Activated CD4-positive, alpha-beta T cell treated with anti-CD3 and anti-CD28 coated beads, Interleukin-2, amount 50 U/mL, for 4 hours (primary cell): ENCODE measurements around the gene ANKDD1B.
A peak's percentile ranks its signal among the peaks of the same experiment; 100 is the strongest.
"Not testable (repeated sequence)": the region's sequence is repeated elsewhere in the genome, so short reads cannot be mapped to it uniquely, and the experiment has no call there.

ENCODE experiments used
- DNase-seq, 2 experiments: peaks; one replicate each; pipeline ENCODE4 v3.0.0-alpha.2; 2020

ANKDD1B gene

DNA sequence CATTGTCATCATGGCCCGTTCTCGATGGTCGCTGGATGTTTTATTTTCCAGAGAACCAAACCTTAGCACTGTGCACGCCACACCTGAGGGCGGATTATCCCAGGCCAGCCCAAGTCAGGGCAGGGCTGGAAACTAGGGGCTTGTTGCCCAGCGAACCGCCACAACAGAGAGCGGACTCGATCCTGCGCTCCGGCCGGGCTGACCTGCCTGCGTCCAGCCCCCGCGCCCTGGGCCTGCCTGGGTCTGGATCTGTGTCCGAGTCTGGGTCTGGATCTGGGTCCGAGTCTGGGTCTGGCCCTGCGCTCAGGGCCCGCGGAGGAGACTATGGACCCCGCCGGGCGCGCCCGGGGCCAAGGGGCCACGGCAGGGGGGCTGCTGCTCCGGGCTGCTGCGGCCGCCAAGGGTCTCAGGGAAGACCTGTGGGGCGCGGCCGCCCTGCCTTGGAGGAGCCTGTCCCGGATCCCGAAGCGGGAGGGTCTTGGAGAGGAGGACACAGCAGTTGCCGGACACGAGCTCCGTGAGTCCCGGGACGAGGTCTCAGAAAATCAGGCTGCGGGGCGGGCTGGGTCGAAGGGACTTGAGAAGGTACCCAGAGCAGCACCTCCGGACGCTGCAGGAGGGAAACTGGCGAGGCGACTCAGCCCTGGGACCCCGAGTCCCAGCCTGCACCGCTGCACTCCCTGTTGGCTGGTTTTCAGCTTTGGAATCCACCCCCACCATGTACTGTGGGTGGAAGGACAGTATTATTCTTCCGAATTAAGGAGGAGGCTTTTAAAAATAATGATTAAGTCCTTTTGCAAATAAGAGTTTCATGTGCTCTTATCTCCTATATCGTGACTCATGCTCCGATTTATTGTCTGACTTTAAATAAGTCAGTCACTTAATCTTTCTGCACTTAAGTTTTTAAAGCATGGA lies at the start of gene ANKDD1B:
Gene ANKDD1B (plus strand): TSS at position 143 of the 915 bp plus-strand sequence. CDS start 182 bp downstream, at position 325.
- DNase-seq = no peak

DNA sequence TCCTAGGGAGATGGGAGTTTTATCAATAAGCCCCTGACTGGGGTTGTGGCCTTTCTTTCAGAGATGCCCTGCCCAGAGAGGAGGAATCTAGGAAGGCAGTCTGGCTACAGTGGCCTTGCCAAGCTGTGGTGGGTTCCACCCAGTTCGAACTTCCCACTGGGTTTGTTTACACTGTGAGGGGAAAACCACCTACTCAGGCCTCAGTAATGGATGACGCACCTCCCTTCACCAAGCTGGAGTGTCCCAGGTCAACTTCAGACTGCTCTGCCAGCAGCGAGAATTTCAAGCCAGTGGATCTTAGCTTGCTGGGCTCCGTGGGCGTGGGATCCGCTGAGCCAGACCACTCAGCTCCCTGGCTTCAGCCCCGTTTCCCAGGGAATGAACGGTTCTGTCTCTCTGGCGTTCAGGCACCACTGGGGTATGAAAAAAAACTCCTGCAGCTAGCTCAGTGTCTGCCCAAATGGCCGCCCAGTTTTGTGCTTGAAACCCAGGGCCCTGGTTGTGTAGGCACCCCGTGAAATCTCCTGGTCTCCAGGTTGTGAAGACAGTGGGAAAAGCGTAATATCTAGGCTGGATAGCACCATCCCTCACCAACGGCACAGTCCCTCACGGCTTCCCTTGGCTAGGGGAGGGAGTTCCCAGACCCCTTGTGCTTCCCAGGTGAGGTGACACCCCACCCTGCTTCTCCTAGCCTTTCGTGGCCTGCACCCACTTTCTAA lies 45.1 kb upstream of the ANKDD1B start:
- not testable (repeated sequence) for DNase-seq

DNA sequence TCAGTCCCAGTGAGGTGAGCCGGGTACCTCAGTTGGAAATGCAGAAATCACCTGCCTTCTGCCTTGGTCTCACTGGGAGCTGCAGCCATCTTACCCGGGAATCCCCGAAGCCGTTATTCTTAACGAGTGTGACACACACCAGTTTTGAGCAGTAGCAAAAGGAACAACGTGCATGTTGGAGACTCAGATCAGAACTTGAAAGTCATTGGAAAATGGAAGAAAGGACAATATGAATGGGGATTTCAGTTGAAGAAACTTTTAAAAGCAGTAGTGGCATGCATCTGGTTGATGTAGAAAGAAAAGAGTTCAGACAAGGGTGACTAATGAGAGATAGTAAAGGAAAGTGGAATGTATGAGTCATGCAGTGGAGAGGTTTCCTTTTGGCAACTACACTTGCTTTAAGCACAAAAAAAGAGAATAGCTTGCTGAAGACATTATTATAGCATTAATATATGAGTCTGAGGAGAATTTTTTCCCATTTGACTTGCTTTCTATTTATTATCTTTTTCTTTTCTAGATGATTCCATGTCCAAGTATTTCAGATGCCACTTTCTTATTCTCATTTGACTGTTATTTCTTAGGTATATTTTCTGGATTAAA lies 44.4 kb upstream of the ANKDD1B start:
- peak; percentile 23 to 28 for DNase-seq

DNA sequence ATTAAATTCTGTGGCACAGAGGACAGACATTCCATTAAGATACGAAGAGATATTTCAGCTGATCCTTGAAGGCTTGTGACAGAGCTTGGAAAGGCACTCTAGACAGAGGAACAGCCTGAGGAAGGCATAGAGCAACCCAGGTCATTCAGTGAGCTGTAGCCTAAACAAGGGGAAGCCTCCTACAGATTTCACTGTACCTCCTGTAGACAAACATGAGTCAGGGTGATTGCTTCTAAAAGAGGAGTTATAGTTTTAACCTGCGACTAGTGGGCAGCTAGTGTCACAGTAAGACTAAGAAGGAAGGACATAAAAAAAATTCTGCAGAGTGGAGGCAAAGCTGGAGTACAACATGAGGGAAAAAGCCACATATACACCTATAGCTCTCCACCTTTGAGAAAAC lies 43.5 kb upstream of the ANKDD1B start:
- no peak for DNase-seq

DNA sequence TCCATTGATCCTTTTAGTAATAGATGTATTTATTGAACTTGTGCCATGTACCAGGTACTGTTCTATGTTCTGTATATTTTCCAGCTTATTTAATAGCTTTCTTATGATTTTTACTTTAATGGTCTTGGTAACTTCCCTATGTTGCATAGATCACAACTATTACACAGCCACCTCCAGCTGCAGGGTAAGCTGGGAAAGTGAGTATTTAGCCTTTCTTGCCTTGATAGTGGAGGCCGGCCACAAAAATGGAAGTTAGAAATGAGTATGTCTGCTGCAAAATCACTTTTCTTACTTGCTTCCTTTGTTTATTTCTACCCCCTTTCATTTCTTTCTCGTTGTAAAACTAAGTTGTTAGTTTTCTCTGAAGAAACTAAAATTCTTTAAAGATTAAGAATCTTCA lies 43.1 kb upstream of the ANKDD1B start:
- DNase-seq = no peak

DNA sequence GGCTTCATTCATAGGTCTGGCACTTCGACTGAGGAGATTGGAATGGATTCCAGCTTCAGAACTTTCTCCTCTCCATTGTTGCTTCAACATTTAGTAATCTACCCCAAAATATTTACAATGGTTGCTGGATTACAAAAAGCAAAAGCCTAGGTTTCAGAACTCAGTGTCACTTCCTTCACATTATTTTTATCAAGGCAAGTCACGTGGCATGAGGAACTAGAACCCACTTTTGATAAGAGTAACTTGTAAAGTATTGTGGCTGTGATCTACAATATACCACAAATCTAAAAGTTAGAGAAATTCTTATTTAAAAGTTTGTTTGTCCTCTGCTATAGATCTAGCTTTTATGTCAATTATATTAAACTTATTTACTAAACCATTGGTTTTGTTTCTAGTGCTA lies 39.7 kb upstream of the ANKDD1B start:
- no peak for DNase-seq

DNA sequence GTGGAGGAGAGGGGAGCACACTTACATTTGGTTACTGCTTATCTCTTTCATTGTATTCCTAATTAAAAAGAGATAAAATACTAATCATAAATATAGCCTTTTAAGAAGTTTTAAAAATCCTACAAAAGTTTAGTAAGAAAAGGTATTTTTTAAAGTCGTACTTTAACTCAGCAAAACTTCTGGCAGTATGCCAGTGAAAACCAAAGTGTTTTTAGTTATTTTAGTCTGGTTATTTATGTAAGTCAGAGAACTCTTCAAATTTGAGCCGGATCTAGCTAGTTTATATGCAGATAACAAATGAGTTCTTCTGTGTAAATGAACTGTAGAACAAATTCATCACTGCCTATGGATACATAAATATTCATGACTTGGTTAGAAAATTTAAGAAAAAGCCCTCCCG lies 36.5 kb upstream of the ANKDD1B start:
- no peak for DNase-seq

DNA sequence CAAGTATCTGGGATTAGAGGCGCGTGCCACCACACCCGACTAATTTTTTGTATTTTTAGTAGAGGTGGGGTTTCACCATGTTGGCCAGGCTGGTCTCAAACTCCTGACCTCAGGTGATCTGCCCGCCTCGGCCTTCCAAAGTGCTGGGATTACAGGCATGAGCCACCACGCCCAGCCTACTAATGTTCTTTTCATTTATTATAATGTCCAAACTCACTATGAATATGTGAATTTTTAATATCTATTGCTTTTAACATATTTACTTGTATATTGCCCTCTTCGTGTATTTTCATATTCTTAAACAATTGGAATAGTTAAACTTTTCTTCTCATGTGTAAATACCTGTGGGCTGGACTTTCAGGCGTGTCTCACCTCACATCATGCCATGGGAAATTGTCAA lies 33.0 kb upstream of the ANKDD1B start:
- not testable (repeated sequence) for DNase-seq

DNA sequence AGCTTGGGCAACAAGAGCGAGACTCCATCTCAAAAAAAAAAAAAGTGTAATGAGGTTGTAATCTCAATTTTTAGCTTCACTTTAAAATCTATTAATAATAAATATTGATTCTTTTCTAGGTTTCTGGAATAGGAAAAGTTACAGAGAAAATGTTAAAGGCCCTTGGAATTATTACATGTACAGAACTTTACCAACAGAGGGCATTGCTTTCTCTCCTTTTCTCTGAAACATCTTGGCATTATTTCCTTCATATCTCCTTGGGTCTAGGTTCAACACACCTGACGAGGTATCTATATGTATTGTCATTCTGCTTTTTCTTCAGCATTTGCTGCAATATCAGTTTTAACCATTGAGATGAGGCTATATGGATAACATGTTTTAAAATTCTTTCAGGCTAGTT lies 26.6 kb upstream of the ANKDD1B start:
- no peak for DNase-seq

DNA sequence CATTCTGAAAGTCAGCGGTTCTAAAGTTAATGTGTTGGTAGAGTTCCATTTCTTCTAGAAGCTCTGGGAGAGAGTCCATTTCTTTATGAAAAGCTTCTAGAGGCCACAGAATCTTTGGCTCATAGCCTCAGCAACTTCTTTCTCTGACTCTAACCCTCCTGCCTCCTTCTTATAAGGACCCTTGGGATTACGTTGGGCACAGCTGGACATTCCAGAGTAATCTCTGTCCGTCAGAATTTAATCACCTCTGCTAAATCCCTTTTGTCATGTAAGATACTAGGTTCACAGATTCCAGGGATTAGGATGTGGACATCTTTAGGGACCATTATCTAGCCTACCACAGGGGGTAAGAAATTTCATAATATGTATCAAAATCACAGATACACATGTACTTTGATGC lies 22.6 kb upstream of the ANKDD1B start:
- no peak for DNase-seq

DNA sequence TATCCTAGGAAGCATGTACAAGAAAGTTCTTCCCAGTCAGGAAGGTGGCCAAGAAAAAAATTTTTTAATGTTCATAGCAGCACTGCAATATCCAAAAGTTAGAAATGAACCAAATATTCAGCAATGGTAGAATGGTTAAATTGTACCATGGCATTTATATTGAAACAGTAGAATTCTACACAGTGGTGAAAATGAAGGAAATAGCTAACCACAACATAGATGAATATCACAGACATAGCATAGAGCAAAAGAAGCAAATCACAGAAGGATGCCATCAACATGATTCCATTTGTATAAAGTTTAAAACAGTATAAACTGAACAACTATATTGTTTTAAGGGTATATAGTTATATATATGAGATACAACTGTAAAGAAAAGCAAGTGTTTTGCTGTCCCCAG lies 10.7 kb upstream of the ANKDD1B start:
- DNase-seq = no peak

DNA sequence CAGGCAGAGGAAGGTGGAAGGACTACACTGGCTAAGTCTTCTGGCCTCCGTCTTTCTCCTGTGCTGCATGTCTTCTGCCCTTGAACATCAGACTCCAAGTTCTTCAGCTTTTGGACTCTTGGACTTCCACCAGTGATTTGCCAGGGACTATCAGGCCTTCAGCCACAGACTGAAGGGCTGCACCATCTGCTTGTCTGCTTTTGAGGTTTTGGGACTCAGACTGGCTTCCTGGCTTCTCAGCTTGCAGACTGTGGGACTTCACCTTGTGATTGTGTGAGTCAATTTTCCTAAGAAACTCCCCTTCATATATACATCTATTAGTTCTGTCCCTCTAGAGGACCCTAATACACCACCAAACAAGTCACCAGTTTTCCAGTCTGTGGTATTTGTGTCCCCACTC lies 9.7 kb upstream of the ANKDD1B start:
- DNase-seq = no peak

DNA sequence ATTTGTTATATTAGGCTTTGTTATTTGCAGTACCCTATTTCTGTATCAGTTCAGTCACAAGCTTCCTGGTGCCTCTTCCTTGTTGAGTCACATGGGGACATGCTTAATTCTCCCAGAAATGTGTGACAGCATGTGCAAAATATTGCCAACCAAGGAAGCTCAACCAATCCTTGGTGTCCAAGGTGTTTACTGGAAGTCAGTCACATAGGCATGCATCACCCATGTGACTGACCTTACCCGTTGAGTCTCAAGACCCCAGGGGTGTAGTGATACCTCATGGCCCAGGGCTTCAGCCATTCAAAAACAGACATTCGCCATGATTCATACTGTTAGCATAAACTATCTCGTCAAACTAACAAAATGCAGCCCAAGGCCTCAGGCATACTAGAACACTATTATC lies 9.3 kb upstream of the ANKDD1B start:
- DNase-seq = no peak

DNA sequence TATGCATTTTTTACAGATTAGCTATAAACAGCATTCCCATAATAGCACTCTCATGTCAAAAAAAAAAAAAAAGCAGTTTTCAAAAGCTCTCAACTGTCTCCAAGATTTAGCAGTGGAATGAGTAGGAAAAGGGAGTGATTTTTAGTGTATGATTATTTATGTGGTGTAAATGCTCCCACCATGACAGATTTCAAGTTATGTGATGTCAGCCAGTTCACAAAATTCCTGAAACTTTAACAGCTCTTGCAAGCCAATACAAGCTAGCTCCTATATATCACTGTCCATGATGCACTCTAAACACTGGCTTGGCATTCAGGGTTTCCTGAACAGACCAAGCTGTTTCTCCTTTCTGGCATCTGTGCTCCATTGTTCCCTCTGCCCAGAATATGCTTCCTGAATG lies 7.9 kb upstream of the ANKDD1B start:
- no peak for DNase-seq

DNA sequence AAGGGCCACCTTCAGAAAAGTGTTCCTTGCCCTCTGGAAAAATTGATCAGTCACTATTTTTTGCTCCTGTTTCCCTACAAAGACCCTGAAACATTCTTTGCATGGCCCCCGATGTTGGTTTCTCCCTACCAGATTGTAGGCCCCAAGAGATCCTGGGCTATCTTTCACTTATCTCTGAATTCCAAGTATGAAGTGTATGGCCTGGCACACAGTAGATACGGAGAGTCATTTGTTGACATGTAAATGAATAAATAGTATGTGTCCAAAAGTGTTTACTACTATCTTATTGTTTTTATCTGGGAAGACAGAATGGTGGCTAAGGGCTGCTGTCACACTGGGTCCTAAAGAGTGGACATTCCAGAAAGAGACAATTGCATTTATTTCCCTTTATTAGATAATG lies 7.4 kb upstream of the ANKDD1B start:
- DNase-seq = no peak

DNA sequence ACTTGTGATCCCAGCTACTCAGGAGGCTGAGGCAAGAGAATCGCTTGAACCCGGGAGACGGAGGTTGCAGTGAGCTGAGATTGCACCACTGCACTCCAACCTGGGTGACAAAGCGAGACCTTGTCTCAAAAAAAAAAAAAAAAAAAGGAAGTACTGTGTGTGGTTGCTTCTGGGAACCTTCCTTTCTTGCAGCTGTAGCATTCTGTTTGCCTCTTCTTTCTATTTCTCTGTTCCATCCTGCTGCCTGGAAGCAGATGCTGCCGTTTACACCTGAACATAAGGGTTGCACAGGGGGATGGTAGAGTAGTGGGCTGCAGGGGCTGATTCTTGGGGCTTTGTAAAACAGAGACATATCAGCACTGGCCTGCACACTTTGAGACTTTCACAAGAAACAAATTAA lies 3.9 kb upstream of the ANKDD1B start:
- not testable (repeated sequence) for DNase-seq

DNA sequence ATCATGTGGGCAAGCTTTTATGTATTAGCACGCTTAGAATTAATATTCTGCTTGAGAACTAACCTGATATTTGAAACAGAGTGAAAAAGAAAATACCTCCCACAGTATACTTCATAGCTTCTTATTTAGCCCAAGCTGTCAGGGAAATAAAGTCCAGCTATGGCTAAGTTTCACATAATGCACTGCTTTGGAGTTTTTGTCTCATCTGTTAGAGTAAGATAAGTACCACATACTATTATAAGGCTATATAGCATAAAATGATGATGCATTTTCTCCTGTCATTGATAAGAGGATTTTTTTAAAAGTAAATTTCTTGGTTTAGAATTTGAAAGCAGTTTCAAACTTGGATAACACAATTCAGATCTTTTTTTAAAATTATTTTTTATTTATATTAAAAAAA lies 2.4 kb upstream of the ANKDD1B start:
- no peak for DNase-seq

DNA sequence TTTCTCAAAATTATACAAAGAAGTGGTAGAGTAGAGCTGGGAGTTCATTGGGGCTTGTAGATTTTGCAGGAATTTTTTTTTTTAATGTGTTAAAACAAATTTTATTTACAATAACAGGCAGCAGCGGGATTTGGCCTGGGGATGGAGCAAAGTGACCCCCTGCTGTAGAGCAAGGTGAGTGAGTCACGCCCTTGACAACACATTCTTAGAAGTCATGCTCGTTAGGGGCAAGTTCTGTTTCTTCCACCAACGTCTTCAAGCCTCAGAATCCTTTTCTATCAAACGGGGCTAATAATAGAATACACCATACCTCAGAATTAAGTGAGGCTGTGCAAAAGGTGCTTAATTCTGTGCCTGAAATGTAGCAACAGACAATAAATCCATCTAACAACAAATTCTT lies 1.1 kb upstream of the ANKDD1B start:
- DNase-seq = no peak

DNA sequence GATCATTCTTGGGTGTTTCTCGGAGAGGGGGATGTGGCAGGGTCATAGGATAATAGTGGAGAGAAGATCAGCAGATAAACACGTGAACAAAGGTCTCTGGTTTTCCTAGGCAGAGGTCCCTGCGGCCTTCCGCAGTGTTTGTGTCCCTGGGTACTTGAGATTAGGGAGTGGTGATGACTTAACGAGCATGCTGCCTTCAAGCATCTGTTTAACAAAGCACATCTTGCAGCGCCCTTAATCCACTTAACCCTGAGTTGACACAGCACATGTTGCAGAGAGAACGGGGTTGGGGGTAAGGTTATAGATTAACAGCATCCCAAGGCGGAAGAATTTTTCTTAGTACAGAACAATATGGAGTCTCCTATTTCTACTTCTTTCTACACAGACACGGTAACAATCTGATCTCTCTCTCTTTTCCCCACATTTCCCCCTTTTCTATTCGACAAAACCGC lies 368 bp upstream of the ANKDD1B start:
- DNase-seq = not testable (repeated sequence)

DNA sequence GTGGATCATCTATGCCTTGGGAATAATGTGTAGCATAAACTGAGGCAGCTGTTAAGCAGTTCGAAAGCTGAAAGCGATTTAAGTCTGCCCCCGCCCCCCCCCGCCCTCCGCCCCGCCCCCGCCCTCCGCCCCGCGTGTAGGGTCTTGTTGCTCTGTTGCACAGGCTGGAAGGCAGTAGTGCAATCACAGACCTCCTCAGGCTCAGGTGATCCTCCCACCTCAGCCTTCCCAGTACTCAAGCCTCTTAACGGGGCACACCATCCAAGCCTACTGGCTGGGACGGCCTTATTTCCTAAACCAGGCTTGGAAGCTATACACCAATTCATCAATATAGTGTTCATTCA lies 945 bp downstream of the ANKDD1B start:
- DNase-seq = no peak

DNA sequence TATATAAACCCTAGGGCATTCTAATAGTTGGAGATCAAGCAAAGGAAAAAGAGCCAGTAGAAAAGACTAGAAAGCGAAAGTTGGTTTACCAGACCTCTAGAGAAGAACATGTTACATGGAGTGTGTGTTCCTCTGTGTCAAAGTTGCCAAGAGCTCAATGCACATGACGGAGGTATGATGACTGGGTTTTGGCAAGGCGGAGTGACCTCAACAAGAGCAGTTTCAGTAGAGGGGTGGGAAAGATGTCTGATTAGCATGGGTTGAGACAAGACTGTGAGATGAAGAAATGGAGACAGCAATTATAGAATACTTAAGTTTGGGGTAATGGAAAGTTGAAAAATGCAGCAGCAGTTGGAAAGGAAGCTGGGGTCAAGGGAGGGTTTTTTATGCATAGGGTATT lies 1.6 kb downstream of the ANKDD1B start:
- DNase-seq = no peak

DNA sequence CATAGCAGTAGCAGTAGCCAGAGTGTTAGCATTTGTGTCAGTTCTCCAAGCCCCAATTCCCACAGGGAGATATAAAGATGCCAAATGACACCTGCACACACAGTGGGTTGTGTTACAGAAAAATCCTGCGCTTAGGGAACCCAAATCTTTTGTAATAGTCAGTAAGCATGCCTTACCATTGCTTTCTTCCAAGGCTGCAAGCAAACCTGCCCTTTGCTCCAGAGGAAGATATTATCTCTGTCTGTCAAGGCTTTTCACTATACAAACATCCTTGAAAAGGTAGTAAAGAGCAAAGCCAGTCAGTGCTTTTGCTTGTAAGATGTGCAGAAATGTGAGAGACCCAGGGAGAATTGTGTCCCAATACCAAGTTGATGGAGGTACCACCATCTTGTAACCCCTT lies 2.9 kb downstream of the ANKDD1B start:
- DNase-seq = no peak

DNA sequence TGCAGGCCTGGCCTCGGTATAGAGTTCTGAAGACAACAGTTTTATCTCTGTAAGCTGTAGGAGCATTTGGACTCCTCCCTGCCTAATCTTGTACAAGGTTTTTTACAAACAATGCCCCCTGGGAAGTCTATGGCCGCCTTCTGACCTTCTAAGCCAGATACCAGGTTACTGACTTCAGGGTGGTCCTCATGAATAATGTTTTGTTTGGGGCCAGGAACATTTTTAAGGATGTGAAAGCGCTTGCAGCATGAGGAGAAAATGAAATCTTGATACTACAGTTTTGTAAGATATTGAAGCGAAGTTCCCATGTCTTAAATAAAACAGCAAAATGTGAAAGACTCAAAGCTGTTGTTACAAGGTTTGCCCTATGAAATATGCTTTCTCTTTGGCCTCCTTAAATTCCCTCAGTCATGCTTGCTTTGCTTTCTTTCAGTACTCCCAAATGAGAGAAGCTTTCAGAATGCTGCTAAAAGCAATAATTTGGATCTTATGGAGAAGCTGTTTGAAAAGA lies 5.2 kb downstream of the ANKDD1B start:
- DNase-seq = no peak
